GM18511 (cell line): Measurements from ENCODE around the gene OR13C3.
"Not testable (repeated sequence)": the region's sequence is repeated elsewhere in the genome, so short reads cannot be mapped to it uniquely, and the experiment has no call there.

Experiments used
- ATAC-seq: cut with Tn5 transposase; IDR thresholded peaks from one replicate; pipeline ENCODE4 v1.9.1; 2021; ENCODE audit warnings: mild to moderate bottlenecking, moderate library complexity; ENCODE audit not compliant: unreplicated experiment

Gene OR13C3

GRCh38 chr9:104536756-104537155, at the start of gene OR13C3:
Gene OR13C3, minus strand, starts transcription at chr9:104536856. Its CDS starts 133 bp downstream, at chr9:104536723.
- ATAC-seq: no peak

GRCh38 chr9:104580562-104580961, 43.9 kb upstream of the OR13C3 start:
- no peak for ATAC-seq

GRCh38 chr9:104577263-104577662, 40.6 kb upstream of the OR13C3 start:
- ATAC-seq: no peak

GRCh38 chr9:104575456-104575855, 38.8 kb upstream of the OR13C3 start:
- no peak for ATAC-seq

- no peak for ATAC-seq
These were observed 36.0 kb upstream of the OR13C3 start for GRCh38 chr9:104572612-104573011.

- ATAC-seq: no peak
These were observed 32.2 kb upstream of the OR13C3 start, which contains the start of gene OR13C8 for GRCh38 chr9:104568868-104569267. Gene OR13C8, plus strand, starts transcription at chr9:104569168. Its CDS starts 0 bp downstream, at chr9:104569168.

GRCh38 chr9:104564358-104564757, 27.7 kb upstream of the OR13C3 start:
- no peak for ATAC-seq

GRCh38 chr9:104556830-104557634, 20.4 kb upstream of the OR13C3 start:
- ATAC-seq: peak; percentile 51

- no peak for ATAC-seq
These were observed 18.9 kb upstream of the OR13C3 start for GRCh38 chr9:104555521-104555920.

- ATAC-seq: no peak
These were observed 16.6 kb upstream of the OR13C3 start for GRCh38 chr9:104553261-104553660.

GRCh38 chr9:104544644-104545043, 8.0 kb upstream of the OR13C3 start:
- ATAC-seq: no peak

- no peak for ATAC-seq
These were observed 2.6 kb upstream of the OR13C3 start for GRCh38 chr9:104539275-104539674.

GRCh38 chr9:104527109-104527508, 9.5 kb downstream of the OR13C3 start, which contains the start of gene OR13C4:
Gene OR13C4, minus strand, starts transcription at chr9:104527209. Its CDS starts 0 bp downstream, at chr9:104527209.
- no peak for ATAC-seq

- not testable (repeated sequence) for ATAC-seq
These were observed 16.4 kb downstream of the OR13C3 start for GRCh38 chr9:104520241-104520640.

GRCh38 chr9:104514901-104515300, 21.8 kb downstream of the OR13C3 start:
- ATAC-seq: no peak

GRCh38 chr9:104506565-104506964, 30.1 kb downstream of the OR13C3 start:
- no peak for ATAC-seq

- ATAC-seq: no peak
These were observed 32.7 kb downstream of the OR13C3 start, which contains the start of gene OR13F1 for GRCh38 chr9:104503963-104504362. Gene OR13F1, plus strand, starts transcription at chr9:104504263. Its CDS starts 0 bp downstream, at chr9:104504263.

GRCh38 chr9:104503440-104503839, 33.2 kb downstream of the OR13C3 start:
- no peak for ATAC-seq

GRCh38 chr9:104494808-104495207, 41.8 kb downstream of the OR13C3 start:
- ATAC-seq: no peak
